IMR-90 (cell line): ENCODE measurements around the gene PHF11. TPM values are rescaled to one million over a fixed set of nuclear protein-coding genes. Genes with fewer than 3 reads are reported as not detected.
A peak's percentile ranks its signal among the peaks of the same experiment; 100 is the strongest.

Experiments used
- ATAC-seq: fragments of 200-7000 bp; cut with Tn5 transposase; 2 replicates; pipeline ENCODE4 v1.9.1; 2020; ENCODE audit warnings: low read depth, mild to moderate bottlenecking, moderate library complexity
- BruUV-seq: library from RNA; stranded (reverse); fragments of 400-500 nt; replicated peaks from 2 replicates; lab custom pipeline; 2021; lab: Mats Ljungman, UMichigan
- CTCF ChIA-PET: fragments of 300-600 bp; formaldehyde crosslinking; extraction: SDS; loops from one replicate; lab custom pipeline; 2021; ENCODE audit warnings: antibody characterized with exemption; lab: Yijun Ruan, JAX
- POLR2A ChIA-PET: fragments of 300-600 bp; sonication (Branson Sonifier 250); formaldehyde crosslinking; loops from one replicate; lab custom pipeline; 2022; ENCODE audit warnings: antibody characterized with exemption; ENCODE audit not compliant: unreplicated experiment; lab: Charles Lee
- DNase-seq: peaks from one replicate; pipeline ENCODE4 v3.0.0; 2013
- H2AFZ ChIP-seq: replicated peaks from 2 replicates; pipeline ENCODE3; 2013; ENCODE audit warnings: low read length, mild to moderate bottlenecking; ENCODE audit not compliant: poor library complexity
- H2AK5ac ChIP-seq: 2 replicates; pipeline ENCODE4 v1.6.1; 2013; ENCODE audit warnings: low read depth, low read length, inconsistent platforms
- H2AK9ac ChIP-seq: replicated peaks from 2 replicates; pipeline ENCODE3; 2013; ENCODE audit warnings: mild to moderate bottlenecking, low read depth, low read length, moderate library complexity; ENCODE audit not compliant: poor library complexity
- H2BK120ac ChIP-seq: 2 replicates; pipeline ENCODE4 v1.6.1; 2013; ENCODE audit warnings: low read depth, low read length, inconsistent platforms
- H2BK15ac ChIP-seq: 3 replicates; pipeline ENCODE4 v1.6.1; 2013; ENCODE audit warnings: low read depth, low read length, inconsistent platforms
- H2BK20ac ChIP-seq: 2 replicates; pipeline ENCODE4 v1.6.1; 2013; ENCODE audit warnings: low read depth, mild to moderate bottlenecking, inconsistent platforms, low read length, moderate library complexity
- H2BK5ac ChIP-seq: 2 replicates; pipeline ENCODE4 v1.6.1; 2013; ENCODE audit warnings: mild to moderate bottlenecking, low read depth, low read length, inconsistent platforms; ENCODE audit not compliant: poor library complexity, severe bottlenecking
- H3K14ac ChIP-seq: replicated peaks from 2 replicates; pipeline ENCODE4 v1.6.1; 2013; ENCODE audit warnings: low read depth, low read length, inconsistent platforms
- H3K18ac ChIP-seq: 2 replicates; pipeline ENCODE4 v1.6.1; 2013; ENCODE audit warnings: low read depth, low read length, control low read depth
- H3K23ac ChIP-seq: 2 replicates; pipeline ENCODE4 v1.6.1; 2013; ENCODE audit warnings: low read depth, low read length, inconsistent platforms
- H3K27ac ChIP-seq: 2 replicates; pipeline ENCODE4 v1.5.1; 2013; ENCODE audit warnings: mild to moderate bottlenecking, control low read depth, low read length; ENCODE audit not compliant: insufficient read depth
- H3K27me3 ChIP-seq: 2 replicates; pipeline ENCODE4 v1.6.1; 2013; ENCODE audit warnings: low read length; ENCODE audit not compliant: control insufficient read depth, insufficient read depth
- H3K36me3 ChIP-seq: 2 replicates; pipeline ENCODE4 v1.6.1; 2013; ENCODE audit warnings: low read length, mixed read lengths; ENCODE audit not compliant: control insufficient read depth, insufficient read depth
- H3K4ac ChIP-seq: 2 replicates; pipeline ENCODE4 v1.6.1; 2013; ENCODE audit warnings: low read depth, low read length, inconsistent platforms
- H3K4me1 ChIP-seq: 2 replicates; pipeline ENCODE4 v1.6.1; 2013; ENCODE audit warnings: low read length, mixed read lengths; ENCODE audit not compliant: control insufficient read depth, insufficient read depth
- H3K4me2 ChIP-seq: 2 replicates; pipeline ENCODE4 v1.6.1; 2013; ENCODE audit warnings: low read depth, mild to moderate bottlenecking, control low read depth, low read length, moderate library complexity
- H3K4me3 ChIP-seq: 2 replicates; pipeline ENCODE4 v1.5.1; 2013; ENCODE audit warnings: low read depth, mild to moderate bottlenecking, control low read depth, low read length, moderate library complexity; ENCODE audit not compliant: insufficient read depth
- H3K56ac ChIP-seq: 2 replicates; pipeline ENCODE4 v1.6.1; 2013; ENCODE audit warnings: low read length, inconsistent platforms; ENCODE audit not compliant: insufficient read depth; ENCODE audit errors: extremely low read depth
- H3K79me1 ChIP-seq, 2 experiments: 2 replicates each; pipeline ENCODE4 v1.6.1; 2013; ENCODE audit warnings: low read length in 2 of 2, inconsistent platforms in 1 of 2, low read depth in 1 of 2
- H3K9ac ChIP-seq: 2 replicates; pipeline ENCODE4 v1.6.1; 2013; ENCODE audit warnings: low read depth, low read length, control low read depth
- H3K9me1 ChIP-seq: 2 replicates; pipeline ENCODE4 v1.6.1; 2013; ENCODE audit warnings: low read length, inconsistent platforms; ENCODE audit not compliant: insufficient read depth
- H3K9me3 ChIP-seq: 2 replicates; pipeline ENCODE4 v1.6.1; 2013; ENCODE audit warnings: low read length; ENCODE audit not compliant: control insufficient read depth, insufficient read depth
- H4K20me1 ChIP-seq: 2 replicates; pipeline ENCODE4 v1.6.1; 2013; ENCODE audit warnings: low read length, inconsistent platforms; ENCODE audit not compliant: insufficient read depth
- H4K5ac ChIP-seq: 2 replicates; pipeline ENCODE4 v1.6.1; 2013; ENCODE audit warnings: mild to moderate bottlenecking, low read depth, low read length, control low read depth
- H4K8ac ChIP-seq, 2 experiments: 2 replicates each; pipeline ENCODE4 v1.6.1; 2013; ENCODE audit warnings: low read depth in 2 of 2, low read length in 2 of 2, control low read depth in 1 of 2, inconsistent platforms in 1 of 2
- H4K91ac ChIP-seq: 2 replicates; pipeline ENCODE4 v1.6.1; 2013; ENCODE audit warnings: low read depth, low read length, inconsistent platforms; ENCODE audit not compliant: insufficient read depth
- MXI1 ChIP-seq: IDR thresholded peaks from 2 replicates; pipeline ENCODE4 v1.6.1; 2012; ENCODE audit warnings: low read depth, mild to moderate bottlenecking, low read length, moderate library complexity, borderline replicate concordance
- POLR2A ChIP-seq: IDR thresholded peaks from 2 replicates; pipeline ENCODE4 v1.6.1; 2012; ENCODE audit warnings: mild to moderate bottlenecking, low read depth, low read length
- RFX5 ChIP-seq: IDR thresholded peaks from 2 replicates; pipeline ENCODE4 v1.8.0; 2012; ENCODE audit warnings: low read depth, mild to moderate bottlenecking, low read length, moderate library complexity
- SMC3 ChIP-seq: fragments of 150-350 bp; IDR thresholded peaks from 2 replicates; pipeline ENCODE4 v1.6.1; 2016; ENCODE audit warnings: low read depth, mild to moderate bottlenecking, antibody characterized with exemption, low read length, moderate library complexity
- WGBS, 2 experiments: methylation state at CpG; one replicate each; pipeline versions ENCODE4 v1.1.5 to v1.1.7; 2013; ENCODE audit warnings: missing lambda C conversion rate in 2 of 2; ENCODE audit not compliant: insufficient read length in 1 of 2; ENCODE audit errors: extremely low coverage in 2 of 2; 5-methylcytosine and 5-hydroxymethylcytosine counted together
- dilution Hi-C: fragments of 300-500 bp; cut with HindIII; formaldehyde crosslinking; loops from one replicate; pipeline ENCODE4 v1.14.3; 2018; ENCODE audit warnings: low sequenced_read_pairs; ENCODE audit not compliant: unreplicated experiment
- in situ Hi-C: fragments of 300-500 bp; cut with MboI; formaldehyde crosslinking; loops from 3 replicates; pipeline ENCODE4 v1.14.3; 2019; ENCODE audit warnings: low sequenced_read_pairs, inconsistent platforms, mixed read lengths
- intact Hi-C: fragments of 100-400 bp; cut with micrococcal nuclease; formaldehyde crosslinking; loops from 2 replicates; pipeline ENCODE4 v1.10.0; 2022
- polyA plus RNA-seq, 3 experiments: library from polyadenylated mRNA; depleted of rRNA; stranded (reverse); fragments of >200 nt; gene quantifications; 2 replicates each; pipeline ENCODE4 v1.2.3, GENCODE V29; 2012; ENCODE audit warnings: low replicate concordance in 1 of 3
- total RNA-seq: library from RNA; depleted of rRNA; stranded (reverse); fragments of >200 nt; gene quantifications from 2 replicates; pipeline ENCODE4 v1.2.3, GENCODE V29; 2012

PHF11 gene
- total and polyA plus RNA-seq, 2 of the 4 experiments (the other 2 are of a cell fraction), result 3.9 to 15.4 TPM

GRCh38 chr13:49498206-49498605 lies 2.5 kb downstream of the PHF11 start:
- Histone ChIP-seq H3K56ac (no peak overlapping the region), H3K4me2 (no peak overlapping the region), H4K20me1 (no peaks in the 10 kb centered on the region), H3K9ac (no peak overlapping the region), H3K4ac (no peak overlapping the region), H3K4me3 (no peak overlapping the region), H2BK15ac (0 out of 3 replicates have a peak overlapping the region, but pooled peaks have one; percentile 67), H3K4me1 (peaks cover 16% of the 10 kb centered on the region), H3K18ac (no peak overlapping the region), H3K9me3 (no peaks in the 10 kb centered on the region), H2BK5ac (peak overlapping the region; percentile 68), H2AK5ac (no peak overlapping the region), H3K23ac (no peak overlapping the region), H3K36me3 (no peaks in the 10 kb centered on the region; the same call in 1 of the 2 replicates), H2AK9ac (no peak overlapping the region), H3K27me3 (no peaks in the 10 kb centered on the region), H4K8ac (no peak overlapping the region), H2BK120ac (no peak overlapping the region), H2BK20ac (no peak overlapping the region), H3K9me1 (peaks cover 22% of the 10 kb centered on the region), H4K5ac (no peak overlapping the region), H2AFZ (no peak overlapping the region), H3K27ac (no peak overlapping the region), H3K14ac (no peak overlapping the region), H3K79me1 (peaks cover 8 to 36% of the 10 kb centered on the region in 2 experiments; a peak in 3 of 4 replicates), H4K91ac (no peak overlapping the region)
- intact Hi-C loops (no loop called here), dilution Hi-C loops (no loop called here), in situ Hi-C loops (no loop called here)
- CTCF ChIA-PET, result no interaction called here
- TF ChIP-seq RFX5 (no peak), MXI1 (no peak), SMC3 (no peak), POLR2A (no peak)
- no peak for DNase-seq
- no peak for ATAC-seq
- 100% methylated on average over 1 of the region's 4 CpGs; no CpG with 5 or more reads in 1 of the 2 experiments for WGBS, 2 experiments
- no TSS peak for BruUV-seq
- POLR2A ChIA-PET, result no interaction called here
